Skeletal muscle satellite cell (primary cell): ENCODE results near the gene NECTIN1.

Experiments used
- H3K27me3 ChIP-seq: 2 replicates; pipeline ENCODE4 v1.7.0; 2013; ENCODE audit warnings: low read length; ENCODE audit not compliant: control insufficient read depth, insufficient read depth
- H3K36me3 ChIP-seq: 2 replicates; pipeline ENCODE4 v1.7.0; 2013; ENCODE audit warnings: mild to moderate bottlenecking, control low read depth, low read length; ENCODE audit not compliant: insufficient read depth
- H3K4me1 ChIP-seq: 2 replicates; pipeline ENCODE4 v1.7.0; 2013; ENCODE audit warnings: low read length; ENCODE audit not compliant: control insufficient read depth, insufficient read depth
- H3K4me2 ChIP-seq: 2 replicates; pipeline ENCODE4 v1.7.0; 2013; ENCODE audit warnings: mild to moderate bottlenecking, low read length
- H3K4me3 ChIP-seq: 2 replicates; pipeline ENCODE4 v1.7.0; 2013; ENCODE audit warnings: low read length
- H3K9ac ChIP-seq: 2 replicates; pipeline ENCODE4 v1.7.0; 2013; ENCODE audit warnings: mild to moderate bottlenecking, low read depth, low read length, moderate library complexity
- H3K9me3 ChIP-seq: replicated peaks from 2 replicates; pipeline ENCODE4 v1.7.0; 2013; ENCODE audit warnings: mild to moderate bottlenecking, control low read depth, low read length

Gene NECTIN1

DNA sequence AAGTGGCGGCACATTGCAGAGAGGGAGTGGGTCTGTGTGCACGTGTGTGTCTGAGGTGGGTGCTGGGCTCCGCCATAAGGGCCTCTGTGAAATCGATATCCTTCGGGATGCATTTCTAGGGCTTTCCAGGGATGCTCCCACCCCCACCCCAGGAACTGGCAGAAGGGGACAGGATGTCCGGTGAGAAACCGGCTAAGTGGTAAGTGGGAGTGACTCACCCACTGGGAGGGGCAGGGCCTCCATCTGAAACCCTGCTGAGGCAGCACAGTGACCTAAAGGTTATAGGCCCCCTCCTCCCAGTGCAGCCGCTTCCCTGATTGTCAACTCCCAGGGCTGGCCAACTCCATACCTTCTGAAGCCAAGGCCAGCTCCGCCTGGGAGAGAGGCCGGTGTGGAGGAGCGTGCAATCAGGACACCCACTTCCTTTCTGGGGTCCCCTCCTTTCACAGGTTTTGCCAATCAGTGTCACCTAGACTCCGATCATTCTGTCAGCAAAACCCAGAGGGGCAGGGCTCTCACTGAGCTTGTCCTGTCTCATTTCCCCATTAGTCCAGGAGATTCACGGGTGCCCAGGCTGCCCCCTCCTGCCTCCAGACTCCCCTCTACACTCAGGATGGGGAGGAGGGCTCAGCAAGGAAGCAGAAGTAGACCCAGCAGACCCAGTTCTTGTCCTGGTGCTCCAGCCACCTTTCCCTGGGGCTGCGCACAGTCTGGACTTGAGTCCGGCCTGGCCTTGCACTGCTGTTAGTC lies 44.5 kb downstream of the NECTIN1 start:
- Histone ChIP-seq H3K4me3 (no peak overlapping the region), H3K4me2 (peak overlapping the region; percentile 46), H3K4me1 (peaks cover 15% of the 10 kb centered on the region), H3K27me3 (no peaks in the 10 kb centered on the region), H3K9ac (peak overlapping the region; percentile 24), H3K36me3 (no peaks in the 10 kb centered on the region), H3K9me3 (no peaks in the 10 kb centered on the region)

DNA sequence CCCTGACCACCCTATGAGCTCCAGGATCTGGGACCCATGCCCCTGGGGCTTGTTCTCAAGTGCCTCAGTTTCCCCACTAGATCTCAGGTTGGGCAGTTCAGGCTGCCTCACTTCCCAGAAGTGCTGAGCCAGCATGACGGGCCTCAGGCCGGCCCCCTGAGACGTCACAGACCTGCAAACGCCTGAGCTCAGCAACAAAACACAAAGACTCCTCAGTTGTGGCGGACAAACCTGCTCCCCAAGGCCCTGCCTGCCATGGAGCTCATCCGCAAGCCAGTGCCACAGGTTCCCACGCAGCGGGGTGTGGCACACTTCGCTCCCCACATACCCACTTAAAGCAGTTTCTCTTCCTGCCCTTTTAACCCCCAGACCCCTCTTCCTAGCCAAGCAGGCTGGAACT lies 45.2 kb downstream of the NECTIN1 start:
- no peak overlapping the region for H3K4me3 ChIP-seq
- H3K27me3 ChIP-seq, result no peaks in the 10 kb centered on the region
- H3K36me3 ChIP-seq, result no peaks in the 10 kb centered on the region
- peaks cover 15% of the 10 kb centered on the region for H3K4me1 ChIP-seq
- H3K9ac ChIP-seq, result peak overlapping the region; percentile 24
- H3K9me3 ChIP-seq, result no peaks in the 10 kb centered on the region
- H3K4me2 ChIP-seq, result peak overlapping the region; percentile 46

DNA sequence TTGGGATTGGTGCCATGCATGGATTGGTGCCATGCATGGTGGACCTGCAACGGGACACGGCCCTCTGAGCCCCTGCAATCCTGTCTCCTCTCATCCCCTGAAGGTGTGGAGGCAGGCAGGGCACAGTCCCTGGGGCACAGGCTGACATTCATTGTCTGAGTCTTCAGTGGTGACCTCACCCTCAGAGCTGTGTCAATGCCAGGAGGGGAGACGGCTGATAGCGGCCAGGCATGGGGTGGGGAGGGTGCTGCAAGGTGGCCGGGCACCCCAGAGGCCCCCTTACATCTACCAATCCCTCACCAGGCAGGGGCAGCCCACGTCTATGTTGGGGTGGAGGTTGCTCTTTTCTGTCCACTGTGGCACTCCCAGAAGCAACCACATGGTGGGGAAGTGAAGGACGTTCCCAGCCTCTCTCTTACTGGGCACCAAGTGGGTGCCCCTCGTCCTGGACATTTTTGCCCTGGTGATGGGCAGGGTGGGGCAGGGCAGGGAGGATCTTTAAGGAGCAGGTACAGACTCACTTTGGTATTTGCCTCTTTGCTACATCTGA lies 47.6 kb downstream of the NECTIN1 start:
- no peak overlapping the region for H3K4me3 ChIP-seq
- no peak overlapping the region for H3K4me2 ChIP-seq
- peaks cover 3% of the 10 kb centered on the region for H3K36me3 ChIP-seq
- no peaks in the 10 kb centered on the region for H3K9me3 ChIP-seq
- H3K27me3 ChIP-seq, result no peaks in the 10 kb centered on the region
- H3K9ac ChIP-seq, result no peak overlapping the region
- peaks cover 25% of the 10 kb centered on the region for H3K4me1 ChIP-seq

DNA sequence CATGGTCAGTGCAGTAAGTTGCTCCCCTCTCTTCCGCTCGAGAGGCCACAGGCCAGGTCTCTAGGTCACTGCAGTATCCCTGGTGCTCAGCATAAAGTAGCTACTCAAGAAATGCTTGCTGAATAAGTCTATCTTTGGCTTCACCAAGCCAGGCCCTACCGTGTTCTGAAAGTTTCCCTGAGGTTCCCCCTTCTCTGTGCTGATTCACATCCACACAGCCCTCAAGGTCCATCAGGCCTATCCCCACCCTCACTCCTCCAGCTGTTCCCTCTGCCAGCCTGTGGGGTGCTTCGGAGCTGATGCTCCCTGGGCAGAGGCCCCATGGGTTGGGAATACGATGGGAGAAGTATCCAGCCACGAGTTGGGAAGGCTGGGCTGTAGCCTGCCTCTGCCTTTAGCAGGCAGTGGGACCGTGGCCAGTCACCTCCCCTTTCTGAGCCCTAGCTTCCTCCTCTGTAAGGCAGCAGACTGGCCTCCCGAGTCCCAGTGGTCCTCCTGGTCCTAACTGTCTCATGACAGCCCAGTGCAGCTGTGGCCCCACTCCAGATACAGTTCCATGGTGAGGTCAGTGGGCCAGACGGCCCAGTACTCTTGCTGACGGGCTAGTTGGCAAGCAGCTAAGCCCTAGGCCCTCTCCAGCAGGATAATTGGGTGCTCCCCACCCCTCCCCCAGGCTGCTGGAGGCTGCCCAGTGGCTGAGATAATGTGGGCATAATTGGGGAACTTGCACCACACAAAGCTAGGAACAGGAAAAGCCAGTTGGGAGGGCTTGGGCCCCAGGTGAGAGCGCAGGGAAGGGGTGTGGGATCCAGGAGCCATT lies 48.2 kb downstream of the NECTIN1 start:
- Histone ChIP-seq H3K4me3 (no peak overlapping the region), H3K9ac (no peak overlapping the region), H3K36me3 (peaks cover 3% of the 10 kb centered on the region), H3K4me2 (no peak overlapping the region), H3K27me3 (no peaks in the 10 kb centered on the region), H3K4me1 (peaks cover 29% of the 10 kb centered on the region), H3K9me3 (no peaks in the 10 kb centered on the region)

DNA sequence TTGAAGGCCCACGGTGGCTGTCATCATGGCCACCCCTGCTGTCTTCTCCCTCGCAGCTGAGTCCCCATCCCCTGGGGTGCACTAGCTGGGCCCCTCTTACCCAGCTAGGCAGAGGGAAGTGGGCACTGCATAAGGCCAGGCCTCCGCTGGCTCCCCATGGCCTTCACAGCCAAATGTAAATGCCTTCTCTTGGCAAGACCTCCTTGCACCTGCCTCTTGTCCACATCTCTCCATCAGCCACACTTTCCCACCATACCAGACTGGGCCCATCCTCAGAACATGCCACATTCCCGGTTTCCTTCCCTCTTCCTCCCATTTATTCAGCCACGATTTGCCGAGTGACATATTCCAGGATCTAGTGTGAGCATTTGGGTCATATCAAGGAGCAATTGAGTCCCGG lies 49.7 kb downstream of the NECTIN1 start:
- Histone ChIP-seq H3K4me1 (peaks cover 21% of the 10 kb centered on the region), H3K9me3 (no peaks in the 10 kb centered on the region), H3K36me3 (peaks cover 3% of the 10 kb centered on the region), H3K27me3 (no peaks in the 10 kb centered on the region), H3K4me3 (no peak overlapping the region), H3K4me2 (no peak overlapping the region), H3K9ac (no peak overlapping the region)

DNA sequence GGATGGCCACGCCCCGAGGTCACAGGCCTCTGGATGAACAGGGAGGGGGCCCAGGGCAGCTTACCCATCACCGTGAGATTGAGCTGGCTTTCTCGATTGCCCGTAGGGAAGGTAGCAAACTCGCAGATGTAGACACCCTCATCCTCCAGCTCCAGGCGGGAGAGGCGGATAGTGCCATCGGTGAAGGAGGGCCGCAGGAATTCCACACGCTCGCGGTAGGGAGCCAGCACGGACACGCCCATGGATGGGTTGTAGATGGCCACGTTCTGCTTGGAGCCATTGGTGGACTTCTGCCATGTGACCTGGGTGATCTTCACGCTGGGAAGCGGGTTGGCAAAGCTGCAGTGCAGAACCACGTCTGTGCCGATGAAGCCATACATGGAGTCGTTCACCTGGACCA lies 50.6 kb downstream of the NECTIN1 start:
- Histone ChIP-seq H3K4me2 (no peak overlapping the region), H3K9me3 (no peaks in the 10 kb centered on the region), H3K27me3 (no peaks in the 10 kb centered on the region), H3K36me3 (peaks cover 3% of the 10 kb centered on the region), H3K4me1 (peaks cover 14% of the 10 kb centered on the region), H3K9ac (no peak overlapping the region), H3K4me3 (no peak overlapping the region)

DNA sequence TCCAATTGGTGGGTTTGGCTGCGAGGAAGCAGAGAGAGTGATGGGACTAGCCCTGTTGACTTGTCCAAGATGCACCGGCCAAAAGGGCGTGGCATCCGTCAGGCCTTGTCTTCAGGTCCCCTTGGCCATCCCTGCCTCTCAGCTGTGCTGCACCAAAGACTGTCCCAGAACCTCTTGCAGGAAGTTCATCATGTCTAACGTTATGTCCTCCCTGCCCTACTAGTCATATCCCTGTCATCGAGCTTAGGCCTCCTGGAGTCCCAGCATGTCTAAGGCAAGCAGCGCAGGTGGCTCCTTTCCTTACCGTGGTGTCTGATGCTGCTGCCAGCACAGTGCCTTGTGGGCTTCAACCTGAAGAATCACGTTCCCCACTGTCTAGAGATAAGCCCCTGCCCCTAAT lies 51.2 kb downstream of the NECTIN1 start:
- H3K4me1 ChIP-seq, result peaks cover 14% of the 10 kb centered on the region
- no peak overlapping the region for H3K4me3 ChIP-seq
- no peak overlapping the region for H3K4me2 ChIP-seq
- H3K27me3 ChIP-seq, result no peaks in the 10 kb centered on the region
- H3K9ac ChIP-seq, result no peak overlapping the region
- peaks cover 3% of the 10 kb centered on the region for H3K36me3 ChIP-seq
- no peaks in the 10 kb centered on the region for H3K9me3 ChIP-seq

DNA sequence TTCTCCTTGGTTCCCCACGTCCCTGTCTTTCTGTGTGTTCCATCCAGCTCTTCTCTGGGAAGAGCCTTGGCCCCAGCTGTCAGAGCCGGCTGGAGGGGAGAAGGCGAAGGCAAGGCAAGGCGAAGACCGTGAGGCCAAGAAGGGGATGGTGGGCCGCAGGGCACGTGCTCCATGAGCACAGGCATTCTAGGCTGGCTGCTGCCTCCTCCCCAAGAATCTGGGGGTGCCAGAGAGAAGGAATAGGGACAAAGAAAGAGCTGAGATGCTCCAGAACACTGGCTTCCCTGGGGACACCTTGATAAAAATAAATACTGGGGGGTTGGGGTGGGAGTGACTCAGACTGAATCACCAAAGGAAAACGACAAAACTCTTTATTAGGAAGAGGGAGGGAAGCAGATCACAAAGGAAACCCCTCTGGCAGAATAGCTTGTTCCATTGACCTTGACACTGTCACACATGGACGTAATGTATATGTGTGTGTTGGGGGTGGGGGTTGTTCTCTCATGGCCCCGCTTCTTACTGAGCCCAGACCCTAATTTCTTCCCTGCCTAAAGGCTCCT lies 52.5 kb downstream of the NECTIN1 start:
- peaks cover 3% of the 10 kb centered on the region for H3K36me3 ChIP-seq
- no peaks in the 10 kb centered on the region for H3K9me3 ChIP-seq
- H3K27me3 ChIP-seq, result no peaks in the 10 kb centered on the region
- H3K4me3 ChIP-seq, result no peak overlapping the region
- H3K4me1 ChIP-seq, result peaks cover 20% of the 10 kb centered on the region
- no peak overlapping the region for H3K9ac ChIP-seq
- H3K4me2 ChIP-seq, result peak overlapping the region; percentile 25

DNA sequence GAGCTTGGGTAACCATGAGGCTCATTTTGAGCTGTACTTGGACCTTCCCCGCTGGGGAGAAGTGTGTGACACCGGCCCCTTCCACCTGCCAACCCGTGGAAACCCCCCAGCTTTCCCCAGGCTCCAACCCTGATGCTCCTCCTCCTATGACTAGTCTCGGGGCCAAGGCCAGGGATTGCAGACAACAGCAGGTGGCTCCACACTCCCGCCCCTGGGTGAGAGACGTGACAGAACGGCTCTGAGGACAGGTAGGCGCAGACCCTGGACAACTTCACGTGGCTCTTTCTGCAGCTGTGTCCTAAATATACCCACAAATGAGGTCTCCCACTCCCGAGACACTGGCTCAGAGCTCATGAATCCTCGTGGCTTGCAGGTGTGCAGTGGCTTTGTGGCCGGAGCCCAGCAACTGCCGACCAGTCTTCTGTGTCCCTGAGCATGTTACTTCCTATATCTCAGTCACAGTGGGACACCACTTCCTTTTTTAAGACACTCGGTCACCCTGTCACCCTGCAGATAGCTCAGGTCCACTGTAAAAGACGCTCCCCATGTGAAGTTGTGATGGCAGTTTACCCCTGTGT lies 55.2 kb downstream of the NECTIN1 start:
- Histone ChIP-seq H3K9me3 (no peaks in the 10 kb centered on the region), H3K4me1 (peaks cover 29% of the 10 kb centered on the region), H3K27me3 (no peaks in the 10 kb centered on the region), H3K9ac (no peak overlapping the region), H3K4me3 (no peak overlapping the region), H3K4me2 (no peak overlapping the region), H3K36me3 (peaks cover 3% of the 10 kb centered on the region)

DNA sequence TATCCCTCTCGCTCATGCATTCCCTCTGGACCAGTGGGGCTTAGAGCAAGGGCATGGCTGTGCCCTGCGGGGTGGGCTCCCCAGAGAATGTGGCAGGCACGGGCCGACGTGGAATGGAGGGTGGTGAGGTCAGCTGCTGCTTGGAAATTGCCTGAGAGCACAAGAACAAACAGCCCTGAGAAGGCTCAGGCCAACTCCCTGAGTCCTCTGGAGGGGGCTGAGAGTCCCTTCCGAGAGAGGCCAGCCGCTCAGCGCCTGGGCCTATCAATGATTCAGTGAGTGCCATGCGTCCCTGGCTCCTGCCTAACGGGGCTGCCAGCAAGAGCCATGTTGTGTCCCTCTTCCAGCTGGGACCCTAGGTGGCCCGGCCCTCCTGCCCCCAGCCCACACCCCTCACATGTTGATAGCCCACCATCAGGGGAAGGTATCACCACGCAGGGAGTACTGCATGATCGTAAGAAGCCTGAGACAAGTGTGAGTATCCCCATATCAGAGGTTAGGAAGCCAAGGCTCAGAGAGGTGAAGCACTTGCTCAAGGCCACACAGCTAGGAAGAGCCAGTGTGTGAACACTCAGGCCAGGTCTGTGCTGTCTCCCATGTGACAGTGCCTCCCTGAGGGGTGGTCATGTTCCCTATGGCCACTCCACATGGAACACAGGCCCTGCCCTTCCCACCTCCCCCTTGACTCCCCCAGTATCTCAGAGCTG lies 55.8 kb downstream of the NECTIN1 start:
- no peak overlapping the region for H3K4me3 ChIP-seq
- H3K9ac ChIP-seq, result no peak overlapping the region
- H3K4me1 ChIP-seq, result peaks cover 29% of the 10 kb centered on the region
- no peaks in the 10 kb centered on the region for H3K27me3 ChIP-seq
- no peak overlapping the region for H3K4me2 ChIP-seq
- peaks cover under 1% of the 10 kb centered on the region for H3K36me3 ChIP-seq
- H3K9me3 ChIP-seq, result no peaks in the 10 kb centered on the region

DNA sequence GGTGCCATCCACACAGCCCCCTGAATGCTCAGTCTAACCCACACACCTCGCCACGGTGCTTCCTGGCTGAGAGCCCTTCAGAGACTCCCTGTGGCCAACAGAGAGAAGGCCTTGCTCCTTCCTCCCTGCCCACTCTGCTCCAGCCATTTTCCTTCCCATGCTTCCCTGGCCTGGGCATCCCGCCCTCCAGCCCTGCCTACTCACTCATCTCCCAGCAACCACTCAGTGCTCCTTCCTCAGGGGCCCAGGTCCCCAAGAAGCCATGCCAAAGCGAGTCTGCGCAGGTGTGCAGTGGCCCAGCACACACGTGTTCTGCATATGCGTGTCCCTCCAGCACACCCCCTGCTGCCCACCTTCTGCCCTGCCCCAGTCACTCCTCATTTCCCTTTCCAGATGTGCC lies 56.4 kb downstream of the NECTIN1 start:
- peaks cover 29% of the 10 kb centered on the region for H3K4me1 ChIP-seq
- no peaks in the 10 kb centered on the region for H3K9me3 ChIP-seq
- H3K9ac ChIP-seq, result no peak overlapping the region
- no peak overlapping the region for H3K4me3 ChIP-seq
- H3K4me2 ChIP-seq, result no peak overlapping the region
- no peaks in the 10 kb centered on the region for H3K27me3 ChIP-seq
- H3K36me3 ChIP-seq, result no peaks in the 10 kb centered on the region
